ENCODE data around the gene LIMA1.
"Not testable (repeated sequence)": the region's sequence is repeated elsewhere in the genome, so short reads cannot be mapped to it uniquely, and the experiment has no call there.

The LIMA1 gene

GRCh38 chr12:50285253-50285652 lies 1.9 kb upstream of the LIMA1 start:
- no peak for DNase-seq (ENCODE audit: low spot score)

- peak; percentile 72 for DNase-seq (ENCODE audit: low spot score)
Observed at GRCh38 chr12:50282721-50283228, 545 bp downstream of the LIMA1 start.

GRCh38 chr12:50279501-50279900 lies 3.8 kb downstream of the LIMA1 start:
- DNase-seq (ENCODE audit: low spot score), result no peak

- no peak for DNase-seq (ENCODE audit: low spot score)
Observed at GRCh38 chr12:50276912-50277671, 6.2 kb downstream of the LIMA1 start.

GRCh38 chr12:50276068-50276467 lies 7.3 kb downstream of the LIMA1 start:
- DNase-seq (ENCODE audit: low spot score), result no peak

GRCh38 chr12:50275556-50275955 lies 7.8 kb downstream of the LIMA1 start:
- no peak for DNase-seq (ENCODE audit: low spot score)

GRCh38 chr12:50275127-50275526 lies 8.2 kb downstream of the LIMA1 start:
- DNase-seq (ENCODE audit: low spot score), result not testable (repeated sequence)

GRCh38 chr12:50271724-50272247 lies 11.5 kb downstream of the LIMA1 start:
- DNase-seq (ENCODE audit: low spot score), result no peak

GRCh38 chr12:50268482-50268881 lies 14.8 kb downstream of the LIMA1 start:
- DNase-seq (ENCODE audit: low spot score), result no peak

GRCh38 chr12:50265770-50266524 lies 17.4 kb downstream of the LIMA1 start:
- no peak for DNase-seq (ENCODE audit: low spot score)

GRCh38 chr12:50263832-50264231 lies 19.5 kb downstream of the LIMA1 start:
- DNase-seq (ENCODE audit: low spot score), result no peak

GRCh38 chr12:50261654-50262053 lies 21.7 kb downstream of the LIMA1 start:
- no peak for DNase-seq (ENCODE audit: low spot score)

GRCh38 chr12:50258167-50258551 lies 25.2 kb downstream of the LIMA1 start:
- peak; percentile 74 for DNase-seq (ENCODE audit: low spot score)

GRCh38 chr12:50257236-50258166 lies 25.8 kb downstream of the LIMA1 start:
- no peak for DNase-seq (ENCODE audit: low spot score)

- DNase-seq (ENCODE audit: low spot score), result no peak
Observed at GRCh38 chr12:50256761-50257160, 26.6 kb downstream of the LIMA1 start.

GRCh38 chr12:50252977-50253602 lies 30.2 kb downstream of the LIMA1 start:
- no peak for DNase-seq (ENCODE audit: low spot score)

GRCh38 chr12:50251619-50252252 lies 31.6 kb downstream of the LIMA1 start:
- DNase-seq (ENCODE audit: low spot score), result no peak

GRCh38 chr12:50249464-50250182 lies 33.7 kb downstream of the LIMA1 start:
- no peak for DNase-seq (ENCODE audit: low spot score)

GRCh38 chr12:50248883-50249282 lies 34.4 kb downstream of the LIMA1 start:
- DNase-seq (ENCODE audit: low spot score), result peak; percentile 53

GRCh38 chr12:50248411-50248810 lies 34.9 kb downstream of the LIMA1 start:
- DNase-seq (ENCODE audit: low spot score), result peak; percentile 97

Measured in cerebellar cortex (tissue), 1 donor.